Vagina (tissue), 2 donors: ENCODE data around the gene SNRPA1. TPM values are rescaled to one million over a fixed set of nuclear protein-coding genes. Genes with fewer than 3 reads are reported as not detected.

Experiments used
- DNase-seq, 2 donors: peaks; one replicate each; pipeline ENCODE4 v3.0.0-alpha.2; 2017; ENCODE audit errors: extremely low spot score in 2 of 2
- H3K27ac ChIP-seq: fragments of 200-600 bp; sonication (generic); one replicate; pipeline ENCODE4 v1.5.1; 2019
- H3K27me3 ChIP-seq: fragments of 200-600 bp; sonication (generic); one replicate; pipeline ENCODE4 v1.5.1; 2019
- H3K36me3 ChIP-seq, 2 donors: fragments of 200-600 bp; sonication (generic); one replicate each; pipeline ENCODE4 v1.5.1; 2017 to 2019
- H3K4me1 ChIP-seq: fragments of 200-600 bp; sonication (generic); one replicate; pipeline ENCODE4 v1.5.1; 2019
- H3K4me3 ChIP-seq, 2 donors: fragments of 200-600 bp; sonication (generic); 1 replicate in 1 of 2; 2 replicates in 1 of 2; pipeline ENCODE4 v1.5.1; 2016 to 2019
- H3K9me3 ChIP-seq: fragments of 200-600 bp; sonication (generic); one replicate; pipeline ENCODE4 v1.5.1; 2019
- CTCF ChIP-seq, 3 experiments: fragments of 450-650 bp in 2 of 3; fragments of 200-600 bp in 1 of 3; sonication (generic) in 1 of 3; IDR thresholded peaks; one replicate each; pipeline ENCODE4 v1.5.1; 2017 to 2019; ENCODE audit warnings: antibody characterized with exemption in 3 of 3, mild to moderate bottlenecking in 2 of 3, moderate library complexity in 2 of 3
- POLR2A ChIP-seq, 2 donors: fragments of 450-650 bp; IDR thresholded peaks; one replicate each; pipeline ENCODE4 v1.6.1; 2017; ENCODE audit warnings: antibody characterized with exemption in 2 of 2, mild to moderate bottlenecking in 2 of 2, moderate library complexity in 2 of 2
- POLR2AphosphoS5 ChIP-seq, 2 donors: sonication (generic); formaldehyde crosslinking; IDR thresholded peaks; one replicate each; pipeline ENCODE4 v1.9.0; 2017; ENCODE audit warnings: antibody characterized with exemption in 2 of 2, mild to moderate bottlenecking in 2 of 2, low read depth in 1 of 2; ENCODE audit not compliant: insufficient read depth in 1 of 2
- intact Hi-C: fragments of 100-400 bp; cut with DNase I; formaldehyde crosslinking; loops from one replicate; pipeline ENCODE4 v1.15.1; 2023
- total RNA-seq: library from RNA; depleted of rRNA; stranded (reverse); fragments of >200 nt; gene quantifications from one replicate; pipeline ENCODE4 v1.2.3, GENCODE V29; 2016

The SNRPA1 gene
- total RNA-seq, 1 donor from 2014 or later, result 30.7 TPM

- no peak overlapping the region for H3K27ac ChIP-seq
- intact Hi-C loops, result no loop called here
- no peak overlapping the region for H3K4me3 ChIP-seq
- H3K27me3 ChIP-seq, result no peaks in the 10 kb centered on the region
- H3K4me1 ChIP-seq, result peaks cover 48% of the 10 kb centered on the region
- H3K9me3 ChIP-seq, result peaks cover 3% of the 10 kb centered on the region
- DNase-seq, result no peak
- H3K36me3 ChIP-seq, result no peaks in the 10 kb centered on the region
- TF ChIP-seq POLR2A (IDR thresholded peaks at IDR 0.05) (no peak), CTCF (IDR thresholded peaks at IDR 0.05) (no peak), POLR2AphosphoS5 (IDR thresholded peaks at IDR 0.05; ENCODE audit: insufficient read depth in 1 of 2, low read depth in 1 of 2) (no peak)
These were observed 61.3 kb downstream of the SNRPA1 start for GRCh38 chr15:101233651-101234280.

- no peaks in the 10 kb centered on the region for H3K27me3 ChIP-seq
- H3K36me3 ChIP-seq, result no peaks in the 10 kb centered on the region
- H3K4me1 ChIP-seq, result peaks cover 48% of the 10 kb centered on the region
- H3K4me3 ChIP-seq, result no peak overlapping the region
- no peak for TF ChIP-seq POLR2A (IDR thresholded peaks at IDR 0.05)
- no peak for TF ChIP-seq POLR2AphosphoS5 (IDR thresholded peaks at IDR 0.05; ENCODE audit: insufficient read depth in 1 of 2, low read depth in 1 of 2)
- TF ChIP-seq CTCF (IDR thresholded peaks at IDR 0.05), result no peak
- no peak for DNase-seq
- peaks cover 7% of the 10 kb centered on the region for H3K9me3 ChIP-seq
- no peak overlapping the region for H3K27ac ChIP-seq
- intact Hi-C loops, result no loop called here
These were observed 62.4 kb downstream of the SNRPA1 start for GRCh38 chr15:101232677-101233076.

Other genes starting within 250 kb of the SNRPA1 start
- gene CHSY1, start 43.2 kb downstream of the SNRPA1 start, total RNA-seq, result 28.0 TPM
- 47.6 TPM for gene SELENOS, start 17.8 kb downstream of the SNRPA1 start, total RNA-seq
- 7.4 TPM for gene PCSK6, start 194.5 kb upstream of the SNRPA1 start, total RNA-seq